ENCODE measurements around the gene SAPCD2.

The SAPCD2 gene

GRCh38 chr9:137110911-137111787 is 40.8 kb upstream of the SAPCD2 start:
- Histone ChIP-seq H3K27me3 (replicated peaks) (no peaks in the 10 kb centered on the region), H3K27ac (no peak overlapping the region), H3K36me3 (replicated peaks) (peaks cover 35% of the 10 kb centered on the region), H3K4me3 (ENCODE audit: low read depth, low read length) (no peak overlapping the region)
- in situ Hi-C loops (cut with HindIII; ENCODE audit: low pct_ligation_motif_present, low sequenced_read_pairs), result no loop called here
- TF ChIP-seq CTCF (IDR thresholded peaks at IDR 0.05; ENCODE audit: low read depth, low read length, missing control alignments), result no peak
- no peak for DNase-seq

GRCh38 chr9:137110147-137110910 is 40.0 kb upstream of the SAPCD2 start:
- DNase-seq, result no peak
- TF ChIP-seq CTCF (IDR thresholded peaks at IDR 0.05; ENCODE audit: low read depth, low read length, missing control alignments), result no peak
- Histone ChIP-seq H3K36me3 (replicated peaks) (peaks cover 40% of the 10 kb centered on the region), H3K27me3 (replicated peaks) (no peaks in the 10 kb centered on the region), H3K27ac (no peak overlapping the region), H3K4me3 (ENCODE audit: low read depth, low read length) (no peak overlapping the region)
- in situ Hi-C loops (cut with HindIII; ENCODE audit: low pct_ligation_motif_present, low sequenced_read_pairs), result no loop called here

GRCh38 chr9:137109250-137110146 is 39.1 kb upstream of the SAPCD2 start:
- no peaks in the 10 kb centered on the region for H3K27me3 ChIP-seq (replicated peaks)
- H3K27ac ChIP-seq, result no peak overlapping the region
- peaks cover 40% of the 10 kb centered on the region for H3K36me3 ChIP-seq (replicated peaks)
- TF ChIP-seq CTCF (IDR thresholded peaks at IDR 0.05; ENCODE audit: low read depth, low read length, missing control alignments), result no peak
- DNase-seq, result no peak
- no peak overlapping the region for H3K4me3 ChIP-seq (ENCODE audit: low read depth, low read length)
- in situ Hi-C loops (cut with HindIII; ENCODE audit: low pct_ligation_motif_present, low sequenced_read_pairs), result no loop called here

- no peaks in the 10 kb centered on the region for H3K27me3 ChIP-seq (replicated peaks)
- in situ Hi-C loops (cut with HindIII; ENCODE audit: low pct_ligation_motif_present, low sequenced_read_pairs), result no loop called here
- TF ChIP-seq CTCF (IDR thresholded peaks at IDR 0.05; ENCODE audit: low read depth, low read length, missing control alignments), result no peak
- peak; percentile 21 for DNase-seq
- H3K27ac ChIP-seq, result no peak overlapping the region
- peaks cover 45% of the 10 kb centered on the region for H3K36me3 ChIP-seq (replicated peaks)
- H3K4me3 ChIP-seq (ENCODE audit: low read depth, low read length), result no peak overlapping the region
Observed at GRCh38 chr9:137108608-137109249, 38.4 kb upstream of the SAPCD2 start.

- Histone ChIP-seq H3K36me3 (replicated peaks) (peaks cover 46% of the 10 kb centered on the region), H3K27me3 (replicated peaks) (no peaks in the 10 kb centered on the region), H3K27ac (no peak overlapping the region), H3K4me3 (ENCODE audit: low read depth, low read length) (no peak overlapping the region)
- in situ Hi-C loops (cut with HindIII; ENCODE audit: low pct_ligation_motif_present, low sequenced_read_pairs), result no loop called here
- DNase-seq, result no peak
- no peak for TF ChIP-seq CTCF (IDR thresholded peaks at IDR 0.05; ENCODE audit: low read depth, low read length, missing control alignments)
Observed at GRCh38 chr9:137107982-137108381, 37.6 kb upstream of the SAPCD2 start.

All from brain microvascular endothelial cell (primary cell).